NCI-H187 treated with DMSO at 0.1 percent for 48 hours (cell line): Measurements from ENCODE around the gene PSPH.
"Not testable (repeated sequence)": the region's sequence is repeated elsewhere in the genome, so short reads cannot be mapped to it uniquely, and the experiment has no call there.

Experiments
- DNase-seq: peaks from one replicate; lab custom pipeline; 2025; lab: John Stamatoyannopoulos, UW

PSPH gene

GRCh38 chr7:56051339-56052191 is at the start of gene PSPH, which contains the start of gene CCT6A:
Gene PSPH (minus strand): TSS chr7:56051444. CDS start chr7:56021212, 30,232 bp downstream.
Gene CCT6A (plus strand): TSS chr7:56051765. CDS start chr7:56051849, 84 bp downstream.
- DNase-seq = peak; percentile 72

- DNase-seq = no peak
Measured at GRCh38 chr7:56099653-56100052, 48.4 kb upstream of the PSPH start.

GRCh38 chr7:56098187-56099008 is 47.2 kb upstream of the PSPH start:
- DNase-seq = not testable (repeated sequence)

- no peak for DNase-seq
Measured at GRCh38 chr7:56097700-56098099, 46.5 kb upstream of the PSPH start.

GRCh38 chr7:56092789-56093531 is 41.7 kb upstream of the PSPH start, which contains the start of gene PHKG1:
Gene PHKG1 (minus strand): TSS chr7:56092952. CDS start chr7:56088941, 4,011 bp downstream.
- no peak for DNase-seq

DNA sequence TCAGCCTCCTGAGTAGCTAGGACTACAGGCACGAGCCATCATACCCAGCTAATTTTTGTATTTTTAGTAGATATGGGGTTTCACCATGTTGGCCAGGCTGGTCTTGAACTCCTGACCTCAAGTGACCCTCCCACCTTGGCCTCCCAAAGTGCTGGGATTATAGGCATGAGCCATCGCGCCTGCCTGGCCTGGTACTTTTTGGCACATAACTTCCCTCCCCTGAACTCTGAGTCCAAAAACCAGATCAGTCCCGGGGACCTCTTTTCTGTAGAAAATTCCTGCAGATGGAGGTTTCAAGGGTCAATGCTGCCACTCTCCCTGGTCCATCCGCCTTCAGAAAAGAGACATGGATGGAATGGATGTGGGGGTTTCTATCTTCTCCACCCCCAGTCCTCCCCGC is 41.1 kb upstream of the PSPH start:
- DNase-seq = not testable (repeated sequence)

- DNase-seq = no peak
Measured at GRCh38 chr7:56091591-56091990, 40.3 kb upstream of the PSPH start.

GRCh38 chr7:56087445-56087844 is 36.2 kb upstream of the PSPH start:
- no peak for DNase-seq

DNA sequence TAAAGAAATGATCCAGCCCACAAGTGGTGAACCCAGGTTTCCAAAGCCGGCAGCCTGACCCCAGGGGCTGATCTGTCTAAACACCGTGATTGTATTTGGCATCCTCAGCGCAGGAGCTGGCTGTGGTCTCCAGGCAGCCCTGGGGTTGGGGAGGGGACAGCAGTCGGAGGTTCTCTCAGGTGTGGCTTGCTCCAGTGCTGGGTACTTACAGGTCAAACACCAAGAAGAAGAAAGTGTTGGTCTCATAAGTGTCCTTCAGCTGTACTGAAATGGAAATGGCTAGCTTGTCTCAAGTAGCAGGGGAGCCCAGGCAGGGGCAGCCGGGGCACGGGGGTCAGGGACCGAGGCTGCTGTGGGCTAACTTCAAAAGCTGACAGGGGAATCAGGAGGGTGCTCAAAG is 35.5 kb upstream of the PSPH start:
- DNase-seq = no peak

DNA sequence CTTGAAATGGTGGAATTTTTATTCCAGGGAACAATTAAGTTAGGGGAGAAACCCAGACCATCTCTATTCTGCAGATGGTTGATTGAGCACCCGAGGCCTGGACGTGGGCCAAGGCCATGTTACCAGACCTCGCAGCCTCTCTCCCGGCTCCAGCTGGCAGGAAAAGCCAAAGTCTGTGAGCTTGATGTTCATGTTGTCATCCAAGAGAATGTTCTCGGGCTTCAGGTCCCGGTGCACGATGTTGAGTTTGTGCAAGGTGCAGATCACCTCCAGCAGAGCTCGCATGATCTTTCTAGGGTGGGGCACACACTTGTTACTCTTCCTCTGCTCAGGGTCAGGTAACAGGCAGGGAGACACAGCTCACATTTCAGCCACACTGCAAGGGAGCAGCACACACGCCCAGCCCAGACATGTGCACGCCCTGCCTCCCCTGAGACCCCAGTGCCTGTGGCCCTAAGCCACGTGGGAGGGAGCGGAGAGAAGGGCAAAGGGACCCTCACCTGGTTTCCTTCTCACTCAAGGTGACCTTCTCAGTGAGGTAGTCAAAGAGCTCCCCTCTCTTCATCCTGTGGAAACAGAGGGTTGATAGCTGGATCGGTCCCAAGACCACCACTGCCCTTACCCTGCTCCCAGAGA is 32.0 kb upstream of the PSPH start:
- DNase-seq = no peak

DNA sequence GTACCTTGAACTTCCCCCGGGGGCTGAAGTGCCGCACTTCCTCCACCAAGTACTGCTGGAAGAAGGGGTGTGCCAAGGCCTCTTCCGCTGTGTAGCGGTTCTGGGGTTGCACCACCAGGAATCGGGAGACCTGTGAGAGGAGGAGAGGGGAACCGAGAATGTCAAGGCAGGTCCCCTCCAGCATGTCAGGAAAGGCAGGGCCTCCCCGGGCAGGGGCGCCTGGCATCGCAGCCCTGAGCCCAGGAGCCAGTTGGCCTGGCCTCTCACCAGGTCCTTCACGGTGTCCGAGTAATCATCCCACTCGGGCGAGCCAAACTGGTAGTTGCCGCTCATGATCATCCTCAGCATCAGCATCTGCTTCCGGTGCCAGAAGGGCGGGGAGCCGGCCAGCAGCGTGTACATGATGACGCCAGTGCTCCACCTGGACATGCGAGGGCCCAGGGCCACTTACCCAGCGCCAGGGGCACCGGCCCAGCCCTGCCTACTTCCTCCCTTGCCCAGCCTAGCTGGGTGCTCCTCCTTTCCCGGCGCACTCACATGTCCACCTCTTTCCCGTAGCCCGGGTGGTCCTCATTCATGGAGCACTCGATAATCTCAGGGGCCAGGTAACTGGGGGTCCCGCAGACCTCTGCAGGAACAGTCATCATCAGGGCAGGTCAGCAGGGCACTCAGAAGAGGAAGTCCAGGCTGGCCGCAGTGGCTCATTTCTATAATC is 30.5 kb upstream of the PSPH start:
- no peak for DNase-seq

GRCh38 chr7:56080726-56081435 is 29.6 kb upstream of the PSPH start:
- DNase-seq = not testable (repeated sequence)

GRCh38 chr7:56079450-56080185 is 28.4 kb upstream of the PSPH start:
- DNase-seq = no peak

- no peak for DNase-seq
Measured at GRCh38 chr7:56078196-56078595, 27.0 kb upstream of the PSPH start.

DNA sequence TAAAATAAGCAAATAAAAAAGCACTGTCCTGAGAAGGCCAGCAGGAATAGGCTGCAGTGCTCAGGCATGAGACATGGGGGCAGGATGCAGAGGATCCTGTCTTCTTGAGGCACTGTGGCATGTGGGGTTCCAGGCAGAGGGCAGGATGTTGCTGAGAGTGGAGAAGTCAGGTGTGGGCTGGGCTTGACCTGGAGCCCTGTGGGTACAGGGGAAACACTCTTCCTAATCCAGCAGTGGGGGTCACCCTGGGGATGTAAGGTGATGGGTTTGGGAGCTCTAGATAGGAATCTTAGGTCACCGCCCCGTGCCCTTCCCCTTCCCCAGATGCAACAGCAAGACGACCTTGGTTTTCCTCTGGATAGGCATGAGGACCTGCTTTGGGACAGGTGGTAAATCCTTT is 26.4 kb upstream of the PSPH start:
- DNase-seq = no peak

DNA sequence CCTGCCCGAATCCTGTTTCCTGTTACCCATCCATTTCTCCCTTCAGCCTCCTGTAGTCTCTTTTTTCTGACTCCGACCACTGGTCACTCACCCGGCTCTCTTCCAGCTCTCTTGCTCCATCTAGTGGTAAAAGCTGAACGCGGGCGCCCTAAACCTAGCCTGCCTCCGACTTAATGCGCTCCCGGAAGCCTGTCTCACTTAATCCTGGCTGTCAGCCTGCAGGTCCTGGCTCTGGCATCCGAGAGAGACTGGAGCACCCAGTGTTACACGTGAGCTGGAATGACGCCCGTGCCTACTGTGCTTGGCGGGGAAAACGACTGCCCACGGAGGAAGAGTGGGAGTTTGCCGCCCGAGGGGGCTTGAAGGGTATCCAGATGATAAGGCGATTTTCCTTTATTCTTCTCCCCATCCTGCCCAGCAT is 23.1 kb upstream of the PSPH start:
- peak; percentile 18 for DNase-seq

GRCh38 chr7:56066376-56066775 is 15.1 kb upstream of the PSPH start:
- not testable (repeated sequence) for DNase-seq

- no peak for DNase-seq
Measured at GRCh38 chr7:56063882-56064625, 12.8 kb upstream of the PSPH start, which contains the start of gene SUMF2. Gene SUMF2 (plus strand): TSS chr7:56064286. CDS start chr7:56064312, 26 bp downstream.

DNA sequence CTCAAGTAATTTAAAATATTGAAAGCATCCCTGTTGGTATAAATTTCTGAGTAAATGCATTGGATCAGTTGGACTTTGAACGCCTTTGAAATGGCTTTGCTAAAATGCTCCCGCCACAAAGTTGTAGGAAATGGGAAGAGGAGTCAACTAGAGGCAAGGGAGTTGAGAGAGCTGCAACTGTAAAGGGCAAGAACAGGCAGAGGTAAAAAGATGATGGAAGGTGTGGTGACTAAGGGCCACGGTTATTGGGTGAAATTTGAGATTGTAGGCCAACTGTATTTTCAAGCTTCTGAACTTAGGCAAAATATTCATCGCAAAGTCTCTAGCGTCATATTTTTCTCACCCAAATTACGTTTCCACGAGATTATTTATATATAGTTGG is 12.2 kb upstream of the PSPH start:
- no peak for DNase-seq
